ENCODE measurements around the gene UBAC2. TPM values are rescaled to one million over a fixed set of nuclear protein-coding genes. Genes with fewer than 3 reads are reported as not detected.

UBAC2 gene
- total RNA-seq, 1 donor = 36.9 TPM

- peaks cover 48% of the 10 kb centered on the region for H4K20me1 ChIP-seq (ENCODE audit: insufficient read depth, low read length)
- TF ChIP-seq, protein P1, sequence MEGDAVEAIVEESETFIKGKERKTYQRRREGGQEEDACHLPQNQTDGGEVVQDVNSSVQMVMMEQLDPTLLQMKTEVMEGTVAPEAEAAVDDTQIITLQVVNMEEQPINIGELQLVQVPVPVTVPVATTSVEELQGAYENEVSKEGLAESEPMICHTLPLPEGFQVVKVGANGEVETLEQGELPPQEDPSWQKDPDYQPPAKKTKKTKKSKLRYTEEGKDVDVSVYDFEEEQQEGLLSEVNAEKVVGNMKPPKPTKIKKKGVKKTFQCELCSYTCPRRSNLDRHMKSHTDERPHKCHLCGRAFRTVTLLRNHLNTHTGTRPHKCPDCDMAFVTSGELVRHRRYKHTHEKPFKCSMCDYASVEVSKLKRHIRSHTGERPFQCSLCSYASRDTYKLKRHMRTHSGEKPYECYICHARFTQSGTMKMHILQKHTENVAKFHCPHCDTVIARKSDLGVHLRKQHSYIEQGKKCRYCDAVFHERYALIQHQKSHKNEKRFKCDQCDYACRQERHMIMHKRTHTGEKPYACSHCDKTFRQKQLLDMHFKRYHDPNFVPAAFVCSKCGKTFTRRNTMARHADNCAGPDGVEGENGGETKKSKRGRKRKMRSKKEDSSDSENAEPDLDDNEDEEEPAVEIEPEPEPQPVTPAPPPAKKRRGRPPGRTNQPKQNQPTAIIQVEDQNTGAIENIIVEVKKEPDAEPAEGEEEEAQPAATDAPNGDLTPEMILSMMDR (IDR thresholded peaks at IDR 0.05; ENCODE audit: extremely low read depth, low read depth, low read length) = no peak
Observed at GRCh38 chr13:99221567-99222239, 21.0 kb downstream of the UBAC2 start.

DNA sequence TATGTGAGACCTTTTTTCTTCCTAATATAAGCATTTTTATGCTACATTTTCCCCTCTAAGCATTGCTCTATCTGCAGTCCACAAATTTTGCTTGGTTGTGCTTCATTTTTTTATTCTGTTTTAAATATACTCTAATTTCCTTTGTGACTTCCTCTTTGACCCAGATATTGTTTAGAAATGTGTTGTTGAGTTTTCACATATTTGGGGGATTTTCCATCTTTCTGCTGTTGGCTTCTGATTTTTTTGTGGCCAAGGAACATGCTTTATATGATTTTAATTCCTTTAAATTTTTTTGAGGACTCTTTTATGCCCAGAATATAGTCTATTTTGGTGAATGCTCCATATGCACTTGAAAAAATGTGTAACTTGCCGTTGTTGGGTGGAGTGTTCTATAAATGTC, 22.9 kb downstream of the UBAC2 start:
- no peaks in the 10 kb centered on the region for H3K9me3 ChIP-seq (ENCODE audit: low read depth, low read length)
- no peak overlapping the region for H3K4me2 ChIP-seq (ENCODE audit: insufficient read depth, low read length)
- TF ChIP-seq, protein P1 (IDR thresholded peaks at IDR 0.05; ENCODE audit: extremely low read depth, low read depth, low read length) = no peak
- DNase-seq (ENCODE audit: insufficient read length, low spot score, missing footprints) = no peak
- H3K79me2 ChIP-seq (ENCODE audit: insufficient read depth, low read length) = peaks cover 83% of the 10 kb centered on the region
- H4K20me1 ChIP-seq (ENCODE audit: insufficient read depth, low read length) = peaks cover 42% of the 10 kb centered on the region
- H3K27ac ChIP-seq (ENCODE audit: low read depth, low read length) = no peak overlapping the region
- H3K4me1 ChIP-seq (ENCODE audit: insufficient read depth, low read length) = peaks cover 3% of the 10 kb centered on the region
- no peaks in the 10 kb centered on the region for H3K27me3 ChIP-seq (ENCODE audit: insufficient read depth, low read length)
- no peaks in the 10 kb centered on the region for H3K36me3 ChIP-seq (ENCODE audit: insufficient read depth, low read length)
- no peak overlapping the region for H3K4me3 ChIP-seq (ENCODE audit: insufficient read depth, low read length)
- no peak overlapping the region for H2AFZ ChIP-seq (ENCODE audit: low read length)

More at GRCh38 chr13:99221567-99222239, 21.0 kb downstream of the UBAC2 start:
- H3K79me2 ChIP-seq (ENCODE audit: insufficient read depth, low read length) = peaks cover 89% of the 10 kb centered on the region
- H3K27me3 ChIP-seq (ENCODE audit: insufficient read depth, low read length) = no peaks in the 10 kb centered on the region
- H2AFZ ChIP-seq (ENCODE audit: low read length) = no peak overlapping the region
- H3K27ac ChIP-seq (ENCODE audit: low read depth, low read length) = no peak overlapping the region
- H3K4me2 ChIP-seq (ENCODE audit: insufficient read depth, low read length) = no peak overlapping the region
- H3K9me3 ChIP-seq (ENCODE audit: low read depth, low read length) = no peaks in the 10 kb centered on the region
- no peaks in the 10 kb centered on the region for H3K36me3 ChIP-seq (ENCODE audit: insufficient read depth, low read length)
- no peak for DNase-seq (ENCODE audit: insufficient read length, low spot score, missing footprints)
- H3K4me3 ChIP-seq (ENCODE audit: insufficient read depth, low read length) = no peak overlapping the region
- no peaks in the 10 kb centered on the region for H3K4me1 ChIP-seq (ENCODE audit: insufficient read depth, low read length)

DNA sequence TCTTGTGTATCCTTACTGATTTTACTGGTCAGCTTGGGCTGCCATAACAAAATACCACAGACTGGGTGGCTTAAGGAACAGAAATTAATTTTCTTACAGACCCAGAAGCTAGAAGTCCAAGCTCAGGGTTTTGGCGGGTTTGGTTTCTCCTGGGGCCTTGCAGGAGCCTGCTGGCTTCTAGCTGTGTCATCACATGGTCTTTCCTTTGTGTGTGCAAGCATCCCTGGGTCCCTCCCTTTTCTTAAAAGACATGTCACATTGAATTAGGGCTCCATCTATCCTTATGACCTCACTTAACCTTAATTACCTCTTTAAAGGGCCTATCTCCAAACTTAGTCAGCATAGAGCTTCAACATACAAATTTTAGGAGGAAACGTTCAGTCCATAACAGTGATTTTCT, 23.4 kb downstream of the UBAC2 start:
- no peak for DNase-seq (ENCODE audit: insufficient read length, low spot score, missing footprints)
- H3K79me2 ChIP-seq (ENCODE audit: insufficient read depth, low read length) = peaks cover 79% of the 10 kb centered on the region
- no peak overlapping the region for H3K4me3 ChIP-seq (ENCODE audit: insufficient read depth, low read length)
- no peak overlapping the region for H2AFZ ChIP-seq (ENCODE audit: low read length)
- peaks cover 40% of the 10 kb centered on the region for H4K20me1 ChIP-seq (ENCODE audit: insufficient read depth, low read length)
- no peak overlapping the region for H3K27ac ChIP-seq (ENCODE audit: low read depth, low read length)
- TF ChIP-seq, protein P1 (IDR thresholded peaks at IDR 0.05; ENCODE audit: extremely low read depth, low read depth, low read length) = no peak
- no peaks in the 10 kb centered on the region for H3K27me3 ChIP-seq (ENCODE audit: insufficient read depth, low read length)
- H3K36me3 ChIP-seq (ENCODE audit: insufficient read depth, low read length) = no peaks in the 10 kb centered on the region
- H3K9me3 ChIP-seq (ENCODE audit: low read depth, low read length) = no peaks in the 10 kb centered on the region
- no peak overlapping the region for H3K4me2 ChIP-seq (ENCODE audit: insufficient read depth, low read length)
- peaks cover 5% of the 10 kb centered on the region for H3K4me1 ChIP-seq (ENCODE audit: insufficient read depth, low read length)

DNA sequence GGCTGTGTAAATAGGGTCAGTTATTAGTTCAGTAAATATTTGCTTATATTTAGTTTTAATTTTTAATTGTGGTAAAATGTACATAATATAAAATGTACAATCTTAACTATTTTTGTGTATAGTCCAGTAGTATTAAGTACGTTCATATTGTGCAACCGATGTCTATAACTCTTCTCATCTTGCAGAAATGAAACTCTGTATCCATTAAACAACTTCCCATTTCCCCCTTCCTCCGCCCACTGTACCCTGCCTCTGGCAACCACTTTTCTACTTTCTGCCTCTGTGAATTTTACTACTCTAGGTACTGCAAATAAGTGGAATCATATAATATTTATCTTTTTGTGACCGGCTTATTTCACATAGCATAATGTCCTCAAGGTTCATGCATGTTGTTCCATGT, 24.4 kb downstream of the UBAC2 start:
- Histone ChIP-seq H3K4me3 (ENCODE audit: insufficient read depth, low read length) (no peak overlapping the region), H2AFZ (ENCODE audit: low read length) (no peak overlapping the region), H3K4me1 (ENCODE audit: insufficient read depth, low read length) (peaks cover 10% of the 10 kb centered on the region), H3K27me3 (ENCODE audit: insufficient read depth, low read length) (no peaks in the 10 kb centered on the region), H3K9me3 (ENCODE audit: low read depth, low read length) (no peaks in the 10 kb centered on the region), H3K27ac (ENCODE audit: low read depth, low read length) (no peak overlapping the region), H4K20me1 (ENCODE audit: insufficient read depth, low read length) (peaks cover 47% of the 10 kb centered on the region), H3K4me2 (ENCODE audit: insufficient read depth, low read length) (no peak overlapping the region), H3K79me2 (ENCODE audit: insufficient read depth, low read length) (peaks cover 77% of the 10 kb centered on the region), H3K36me3 (ENCODE audit: insufficient read depth, low read length) (no peaks in the 10 kb centered on the region)
- DNase-seq (ENCODE audit: insufficient read length, low spot score, missing footprints) = no peak
- TF ChIP-seq, protein P1 (IDR thresholded peaks at IDR 0.05; ENCODE audit: extremely low read depth, low read depth, low read length) = no peak

Measured in osteoblast (primary cell).